H1 (cell line): Measurements from ENCODE around the gene PRSS48. TPM values are rescaled to one million over a fixed set of nuclear protein-coding genes. Genes with fewer than 3 reads are reported as not detected.

Experiments used
- CTCF ChIA-PET: fragments of 300-600 bp; sonication (Branson Sonifier 250); formaldehyde crosslinking; loops from one replicate; lab custom pipeline; 2021; ENCODE audit not compliant: partially characterized antibody; lab: Charles Lee
- POLR2A ChIA-PET: fragments of 300-600 bp; sonication (Branson Sonifier 250); formaldehyde crosslinking; loops from one replicate; lab custom pipeline; 2021; ENCODE audit warnings: inconsistent platforms; ENCODE audit not compliant: partially characterized antibody; lab: Charles Lee
- DNase-seq, 2 experiments: peaks; one replicate each; pipeline versions ENCODE4 v3.0.0 to v3.0.0-alpha.2; 2010 to 2022; ENCODE audit warnings: low spot score in 2 of 2, low read depth in 1 of 2, mixed read lengths in 1 of 2
- FAIRE-seq: peaks from 2 replicates; lab custom pipeline; 2011; peaks lifted over from hg19 to GRCh38; lab: Jason Lieb, UNC
- H2AFZ ChIP-seq: 2 replicates; pipeline ENCODE4 v1.8.1; 2012; ENCODE audit warnings: low read length, inconsistent platforms
- H2AK5ac ChIP-seq: 2 replicates; pipeline ENCODE4 v1.6.1; 2013; ENCODE audit warnings: low read depth, low read length
- H2BK120ac ChIP-seq: replicated peaks from 2 replicates; pipeline ENCODE3; 2013; ENCODE audit warnings: low read depth, low read length, inconsistent platforms
- H2BK12ac ChIP-seq: 2 replicates; pipeline ENCODE4 v1.6.1; 2013; ENCODE audit warnings: low read depth, low read length
- H2BK15ac ChIP-seq: 2 replicates; pipeline ENCODE4 v1.6.1; 2013; ENCODE audit warnings: low read length
- H2BK20ac ChIP-seq: 2 replicates; pipeline ENCODE4 v1.6.1; 2013; ENCODE audit warnings: low read length
- H2BK5ac ChIP-seq: 2 replicates; pipeline ENCODE4 v1.6.1; 2013; ENCODE audit warnings: low read depth, low read length
- H3K14ac ChIP-seq: 2 replicates; pipeline ENCODE4 v1.6.1; 2013; ENCODE audit warnings: inconsistent platforms; ENCODE audit not compliant: insufficient read length
- H3K18ac ChIP-seq: 2 replicates; pipeline ENCODE4 v1.6.1; 2013; ENCODE audit warnings: low read length; ENCODE audit errors: extremely low read depth
- H3K23ac ChIP-seq: 2 replicates; pipeline ENCODE4 v1.6.1; 2013; ENCODE audit warnings: inconsistent platforms; ENCODE audit not compliant: insufficient read length
- H3K23me2 ChIP-seq: 2 replicates; pipeline ENCODE4 v1.6.1; 2013; ENCODE audit warnings: low read depth, low read length
- H3K27ac ChIP-seq: 2 replicates; pipeline ENCODE4 v1.6.1; 2011; ENCODE audit warnings: low read depth, low read length, inconsistent platforms
- H3K27me3 ChIP-seq, 4 experiments: replicated peaks in 1 of 4; 1 replicate in 1 of 4; 2 replicates in 3 of 4; pipeline versions ENCODE4 v1.6.1 to v1.8.1; 2011 to 2013; ENCODE audit warnings: low read length in 3 of 4, mild to moderate bottlenecking in 3 of 4, inconsistent platforms in 2 of 4, mixed read lengths in 2 of 4, moderate library complexity in 1 of 4; ENCODE audit not compliant: control insufficient read depth in 3 of 4, insufficient read depth in 3 of 4; ENCODE audit errors: extremely low read depth in 1 of 4
- H3K36me3 ChIP-seq, 4 experiments: 2 replicates each; pipeline versions ENCODE4 v1.6.1 to v1.8.1; 2011 to 2013; ENCODE audit warnings: mild to moderate bottlenecking in 4 of 4, low read length in 3 of 4, moderate library complexity in 2 of 4, control low read depth in 1 of 4, inconsistent platforms in 1 of 4; ENCODE audit not compliant: insufficient read depth in 4 of 4, control insufficient read depth in 2 of 4
- H3K4ac ChIP-seq: replicated peaks from 2 replicates; pipeline ENCODE3; 2013; ENCODE audit warnings: low read length, low read depth, mixed read lengths, inconsistent platforms; ENCODE audit not compliant: insufficient read length
- H3K4me1 ChIP-seq, 4 experiments: replicated peaks in 1 of 4; 1 replicate in 1 of 4; 2 replicates in 3 of 4; pipeline versions ENCODE4 v1.6.1 to v1.8.1; 2011 to 2013; ENCODE audit warnings: low read length in 3 of 4, inconsistent platforms in 2 of 4, mixed read lengths in 1 of 4; ENCODE audit not compliant: insufficient read depth in 4 of 4, control insufficient read depth in 3 of 4
- H3K4me2 ChIP-seq, 2 experiments: 2 replicates each; pipeline versions ENCODE4 v1.6.1 to v1.8.1; 2011 to 2013; ENCODE audit warnings: low read depth in 2 of 2, low read length in 2 of 2, control low read depth in 1 of 2, inconsistent platforms in 1 of 2, mild to moderate bottlenecking in 1 of 2; ENCODE audit not compliant: insufficient read depth in 1 of 2
- H3K4me3 ChIP-seq, 4 experiments: fragments of 200-600, 300-600 bp in 1 of 4; sonication (generic), shearing (Covaris generic), sonication (Bioruptor Twin) in 1 of 4; 2 replicates each; pipeline versions ENCODE4 v1.5.1 to v1.8.1; 2011 to 2016; ENCODE audit warnings: low read length in 4 of 4, low read depth in 3 of 4, control low read depth in 2 of 4, inconsistent platforms in 2 of 4, mild to moderate bottlenecking in 2 of 4, mixed read lengths in 1 of 4, moderate library complexity in 1 of 4; ENCODE audit not compliant: insufficient read depth in 2 of 4; ENCODE audit errors: extremely low read depth in 1 of 4
- H3K56ac ChIP-seq: replicated peaks from 2 replicates; pipeline ENCODE3; 2013; ENCODE audit warnings: low read depth, mild to moderate bottlenecking, mixed read lengths, low read length, inconsistent platforms; ENCODE audit not compliant: insufficient read length
- H3K79me1 ChIP-seq: 2 replicates; pipeline ENCODE4 v1.6.1; 2013; ENCODE audit warnings: low read depth, low read length, control low read depth
- H3K79me2 ChIP-seq, 2 experiments: 2 replicates each; pipeline versions ENCODE4 v1.6.1 to v1.8.1; 2012 to 2013; ENCODE audit warnings: low read length in 2 of 2, mild to moderate bottlenecking in 2 of 2, inconsistent platforms in 1 of 2; ENCODE audit not compliant: insufficient read depth in 2 of 2, control insufficient read depth in 1 of 2
- H3K9ac ChIP-seq, 4 experiments: replicated peaks in 1 of 4; 1 replicate in 1 of 4; 2 replicates in 3 of 4; pipeline versions ENCODE4 v1.6.1 to v1.8.1; 2011 to 2013; ENCODE audit warnings: low read depth in 3 of 4, low read length in 3 of 4, control low read depth in 2 of 4, mild to moderate bottlenecking in 2 of 4, moderate library complexity in 2 of 4, inconsistent platforms in 1 of 4; ENCODE audit errors: extremely low read depth in 1 of 4
- H3K9me3 ChIP-seq, 2 experiments: 2 replicates each; pipeline versions ENCODE4 v1.6.1 to v1.8.1; 2012 to 2013; ENCODE audit warnings: mild to moderate bottlenecking in 2 of 2, moderate library complexity in 2 of 2, control low read depth in 1 of 2, inconsistent platforms in 1 of 2, low read depth in 1 of 2, low read length in 1 of 2, mixed read lengths in 1 of 2; ENCODE audit not compliant: insufficient read depth in 2 of 2
- H4K20me1 ChIP-seq, 2 experiments: replicated peaks in 1 of 2; 2 replicates each; pipeline versions ENCODE3 to v1.8.1; 2011 to 2013; ENCODE audit warnings: inconsistent platforms in 2 of 2, low read length in 2 of 2, mild to moderate bottlenecking in 1 of 2; ENCODE audit not compliant: insufficient read depth in 2 of 2, control insufficient read depth in 1 of 2
- H4K5ac ChIP-seq: 2 replicates; pipeline ENCODE4 v1.6.1; 2013; ENCODE audit warnings: low read length, low read depth, mixed read lengths, inconsistent platforms; ENCODE audit not compliant: insufficient read length
- H4K8ac ChIP-seq: 2 replicates; pipeline ENCODE4 v1.8.0; 2013; ENCODE audit warnings: mild to moderate bottlenecking, moderate library complexity, low read length, inconsistent platforms; ENCODE audit not compliant: insufficient read depth; ENCODE audit errors: extremely low read depth
- H4K91ac ChIP-seq: replicated peaks from 2 replicates; pipeline ENCODE3; 2013; ENCODE audit warnings: low read length, mixed read lengths, inconsistent platforms; ENCODE audit not compliant: insufficient read length
- HDAC6 ChIP-seq: IDR thresholded peaks from one replicate; pipeline ENCODE4 v1.7.1; 2012; ENCODE audit warnings: low read depth, mild to moderate bottlenecking, inconsistent platforms, low read length, moderate library complexity
- JUND ChIP-seq: IDR thresholded peaks from 2 replicates; pipeline ENCODE4 v1.6.1; 2011; ENCODE audit warnings: mild to moderate bottlenecking, improper control_type of control experiment, low read length
- PHF8 ChIP-seq: fragments of 200-600 bp; sonication (generic); conservative IDR thresholded peaks from 2 replicates; pipeline ENCODE4 v1.7.1; 2012; ENCODE audit warnings: low read depth, mild to moderate bottlenecking, inconsistent platforms, low read length, moderate library complexity
- SP1 ChIP-seq: IDR thresholded peaks from 2 replicates; pipeline ENCODE4 v1.6.1; 2011; ENCODE audit warnings: low read depth, low read length
- SP2 ChIP-seq: IDR thresholded peaks from 2 replicates; pipeline ENCODE4 v1.6.1; 2012; ENCODE audit warnings: mild to moderate bottlenecking, low read length, inconsistent platforms
- TAF1 ChIP-seq: IDR thresholded peaks from 2 replicates; pipeline ENCODE4 v1.6.1; 2011; ENCODE audit warnings: mild to moderate bottlenecking, low read depth, low read length
- WGBS, 2 experiments: shearing (Covaris generic) in 1 of 2; methylation state at CpG; one replicate each; pipeline versions ENCODE4 v1.1.6 to v1.1.7; 2013 to 2015; ENCODE audit warnings: low lambda C conversion rate in 2 of 2, mixed read lengths in 2 of 2, inconsistent platforms in 1 of 2, low coverage in 1 of 2, missing lambda C conversion rate in 1 of 2; ENCODE audit not compliant: insufficient replicate concordance in 2 of 2, insufficient coverage in 1 of 2, insufficient read length in 1 of 2; ENCODE audit errors: extremely low coverage in 1 of 2, missing lambda C conversion rate in 1 of 2; 5-methylcytosine and 5-hydroxymethylcytosine counted together
- polyA plus RNA-seq, 7 experiments: library from polyadenylated mRNA; depleted of rRNA in 3 of 7; stranded (reverse) in 5 of 7; unstranded in 2 of 7; fragments of >200 nt in 5 of 7; fragments of 200-250 nt in 2 of 7; gene quantifications; 1 replicate in 5 of 7; 2 replicates in 1 of 7; 4 replicates in 1 of 7; pipeline versions ENCODE4 v1.2.1 to v1.2.3, GENCODE V29; 2011 to 2013; ENCODE audit warnings: missing spikeins in 2 of 7, mixed read lengths in 2 of 7
- total RNA-seq: library from RNA; stranded (reverse); fragmentation: NEBNext Ultra II Directional; extraction: Animal tissue kit (Norgen Biotek cat#: 25700); gene quantifications from 2 replicates; pipeline ENCODE4 v1.2.1, GENCODE V29; 2021

Gene PRSS48
- total and polyA plus RNA-seq, 2 of the 8 experiments (the other 6 are each of a cell fraction or from before 2014, with no cell fraction given), result not detected

DNA sequence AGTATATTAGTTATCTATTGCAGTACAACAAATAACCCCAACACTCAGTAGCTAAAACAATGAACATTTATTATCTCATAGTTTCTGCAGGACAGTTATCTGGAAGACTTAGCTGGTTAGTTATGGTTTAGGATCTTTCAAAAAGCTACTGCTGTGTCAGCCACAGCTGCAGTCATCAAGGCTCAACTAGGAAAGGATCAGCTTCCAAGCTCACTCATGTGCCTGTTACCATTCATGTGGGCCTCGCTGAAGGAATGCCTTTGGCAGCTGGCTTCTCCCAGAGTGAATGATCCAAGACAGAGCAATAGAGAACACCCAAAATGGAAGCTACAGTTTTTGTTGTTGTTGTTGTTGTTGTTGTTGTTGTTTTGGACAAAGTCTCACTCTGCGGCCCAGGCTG lies 13.5 kb upstream of the PRSS48 start:
- Histone ChIP-seq H2AK5ac (no peak overlapping the region), H3K36me3 (peaks cover 0 to 4% (median 0%) of the 10 kb centered on the region in 4 experiments; a peak in 1 of 8 replicates), H2AFZ (no peak overlapping the region), H3K9ac (no peak overlapping the region), H3K79me1 (peaks cover 5% of the 10 kb centered on the region), H3K4ac (no peak overlapping the region), H4K20me1 (peaks cover 0 to 5% of the 10 kb centered on the region in 2 experiments), H2BK12ac (no peak overlapping the region), H3K56ac (no peak overlapping the region), H3K14ac (no peak overlapping the region), H2BK5ac (no peak overlapping the region), H4K5ac (no peak overlapping the region), H3K18ac (no peak overlapping the region), H3K4me3 (no peak overlapping the region), H3K4me2 (no peak overlapping the region), H4K8ac (no peak overlapping the region; the same call in 1 of the 2 replicates), H3K4me1 (no peaks in the 10 kb centered on the region; a peak in 1 of 7 replicates), H4K91ac (no peak overlapping the region), H3K23ac (no peak overlapping the region), H3K27me3 (no peaks in the 10 kb centered on the region), H2BK20ac (no peak overlapping the region), H2BK120ac (no peak overlapping the region), H3K9me3 (0 out of 4 replicates have a peak, but pooled peaks cover 0 to 4% of the 10 kb centered on the region in 2 experiments), H3K27ac (no peak overlapping the region), H2BK15ac (no peak overlapping the region), H3K23me2 (no peaks in the 10 kb centered on the region), H3K79me2 (peaks cover 0 to 51% of the 10 kb centered on the region in 2 experiments; a peak in 3 of 4 replicates)
- FAIRE-seq (no peak), DNase-seq (no peak)
- ChIA-PET POLR2A (interaction anchor here (0.8 to 1.4 kb wide), 2 partner anchors 12 to 62 kb away, joined by 3 read pairs; partner anchors contain the start of gene SH3D19), CTCF (interaction anchor here (2.0 to 4.9 kb wide), 2 partner anchors 11 to 13 kb away, joined by 6 to 52 read pairs; partner anchors contain the start of gene PRSS48)
- WGBS, 2 experiments, result 97% methylated on average over 2 of the region's 2 CpGs; no CpG with 5 or more reads in 1 of the 2 experiments
- TF ChIP-seq JUND, result no peak
- TF ChIP-seq TAF1, result no peak
- TF ChIP-seq PHF8, result no peak
- no peak for TF ChIP-seq SP1
- no peak for TF ChIP-seq HDAC6
- TF ChIP-seq SP2, result no peak
